Thyroid gland (tissue), 4 donors: Measurements from ENCODE around the gene CDH4. TPM values are rescaled to one million over a fixed set of nuclear protein-coding genes. Genes with fewer than 3 reads are reported as not detected.
"Not testable (repeated sequence)": the region's sequence is repeated elsewhere in the genome, so short reads cannot be mapped to it uniquely, and the experiment has no call there.

Experiments used
- DNase-seq, 2 donors: peaks; one replicate each; pipeline ENCODE4 v3.0.0-alpha.2; 2019
- H3K27ac ChIP-seq, 3 donors: fragments of 200-600 bp; sonication (generic); 1 replicate in 2 of 3; 2 replicates in 1 of 3; pipeline ENCODE4 v1.5.1; 2016 to 2019; ENCODE audit warnings: mild to moderate bottlenecking in 1 of 3, moderate library complexity in 1 of 3
- H3K27me3 ChIP-seq: fragments of 200-600 bp; sonication (generic); one replicate; pipeline ENCODE4 v1.5.1; 2019
- H3K36me3 ChIP-seq, 2 donors: fragments of 200-600 bp; sonication (generic); one replicate each; pipeline ENCODE4 v1.5.1; 2016 to 2019
- H3K4me1 ChIP-seq, 2 donors: fragments of 200-600 bp; sonication (generic); one replicate each; pipeline ENCODE4 v1.5.1; 2017 to 2019
- H3K4me3 ChIP-seq, 3 donors: fragments of 200-600 bp; sonication (generic); replicated peaks in 1 of 3; 1 replicate in 2 of 3; 2 replicates in 1 of 3; pipeline ENCODE4 v1.5.1; 2016; ENCODE audit warnings: mild to moderate bottlenecking in 1 of 3
- H3K9me3 ChIP-seq: fragments of 200-600 bp; sonication (generic); one replicate; pipeline ENCODE4 v1.5.1; 2017
- POLR2A ChIP-seq, 2 donors: fragments of 450-650 bp; IDR thresholded peaks; one replicate each; pipeline ENCODE4 v1.6.1; 2017; ENCODE audit warnings: antibody characterized with exemption in 2 of 2, mild to moderate bottlenecking in 2 of 2, moderate library complexity in 1 of 2
- WGBS, 2 donors: methylation state at CpG; one replicate each; pipeline ENCODE4 v1.1.5; 2017; 5-methylcytosine and 5-hydroxymethylcytosine counted together
- intact Hi-C: fragments of 100-400 bp; cut with DNase I; formaldehyde crosslinking; loops from one replicate; pipeline ENCODE4 v1.15.1; 2023
- total RNA-seq, 4 donors: library from RNA; depleted of rRNA; stranded (reverse); fragments of >200 nt; gene quantifications; one replicate each; pipeline ENCODE4 v1.2.3, GENCODE V29; 2016
- TF ChIP-seq, protein P1 (sequence below), 6 experiments: fragments of 200-600 bp in 3 of 6; fragments of 450-650 bp in 3 of 6; sonication (generic) in 3 of 6; IDR thresholded peaks; one replicate each; pipeline ENCODE4 v1.5.1; 2016 to 2019; ENCODE audit warnings: antibody characterized with exemption in 6 of 6, mild to moderate bottlenecking in 2 of 6, inconsistent platforms in 1 of 6, moderate library complexity in 1 of 6

The CDH4 gene
- total RNA-seq, 4 donors from 2014 or later, result 0.22 to 0.29 (median 0.29) TPM; not detected in 1

- H3K27ac ChIP-seq, result no peak overlapping the region
- H3K9me3 ChIP-seq, result no peaks in the 10 kb centered on the region
- H3K4me3 ChIP-seq, result no peak overlapping the region
- no peaks in the 10 kb centered on the region for H3K36me3 ChIP-seq
- intact Hi-C loops, result no loop called here
- H3K4me1 ChIP-seq, result no peaks in the 10 kb centered on the region
- no peak for TF ChIP-seq POLR2A (IDR thresholded peaks at IDR 0.05)
- TF ChIP-seq, protein P1, sequence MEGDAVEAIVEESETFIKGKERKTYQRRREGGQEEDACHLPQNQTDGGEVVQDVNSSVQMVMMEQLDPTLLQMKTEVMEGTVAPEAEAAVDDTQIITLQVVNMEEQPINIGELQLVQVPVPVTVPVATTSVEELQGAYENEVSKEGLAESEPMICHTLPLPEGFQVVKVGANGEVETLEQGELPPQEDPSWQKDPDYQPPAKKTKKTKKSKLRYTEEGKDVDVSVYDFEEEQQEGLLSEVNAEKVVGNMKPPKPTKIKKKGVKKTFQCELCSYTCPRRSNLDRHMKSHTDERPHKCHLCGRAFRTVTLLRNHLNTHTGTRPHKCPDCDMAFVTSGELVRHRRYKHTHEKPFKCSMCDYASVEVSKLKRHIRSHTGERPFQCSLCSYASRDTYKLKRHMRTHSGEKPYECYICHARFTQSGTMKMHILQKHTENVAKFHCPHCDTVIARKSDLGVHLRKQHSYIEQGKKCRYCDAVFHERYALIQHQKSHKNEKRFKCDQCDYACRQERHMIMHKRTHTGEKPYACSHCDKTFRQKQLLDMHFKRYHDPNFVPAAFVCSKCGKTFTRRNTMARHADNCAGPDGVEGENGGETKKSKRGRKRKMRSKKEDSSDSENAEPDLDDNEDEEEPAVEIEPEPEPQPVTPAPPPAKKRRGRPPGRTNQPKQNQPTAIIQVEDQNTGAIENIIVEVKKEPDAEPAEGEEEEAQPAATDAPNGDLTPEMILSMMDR (IDR thresholded peaks at IDR 0.05), result no peak
- 59 to 62% methylated on average over 13 of the region's 13 CpGs for WGBS, 2 donors
- no peaks in the 10 kb centered on the region for H3K27me3 ChIP-seq
- DNase-seq, result no peak
Measured at GRCh38 chr20:61422636-61423425, 170.8 kb downstream of the CDH4 start.

DNA sequence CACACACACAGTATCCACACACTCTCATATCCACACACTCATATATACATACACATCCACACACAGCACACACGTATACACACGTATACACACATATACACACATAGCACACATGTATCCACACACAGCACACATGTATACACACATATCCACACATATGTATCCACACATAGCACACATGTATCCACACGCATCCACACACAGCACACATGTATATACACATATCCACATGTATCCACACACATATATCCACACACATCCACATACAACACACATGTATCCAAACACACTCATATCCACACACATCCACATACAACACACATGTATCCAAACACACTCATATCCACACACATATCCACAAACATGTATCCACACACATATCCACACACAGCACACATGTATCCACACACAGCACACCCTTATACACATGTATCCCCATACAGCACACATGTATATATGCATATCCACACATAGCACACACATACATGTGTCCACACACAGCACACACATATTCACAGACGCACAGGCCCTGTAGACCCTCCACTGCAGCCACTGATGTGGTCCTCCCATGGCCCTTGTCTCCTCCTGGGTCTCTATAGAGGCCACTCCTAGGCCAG, 172.1 kb downstream of the CDH4 start:
- Histone ChIP-seq H3K36me3 (no peaks in the 10 kb centered on the region), H3K9me3 (no peaks in the 10 kb centered on the region), H3K27ac (no peak overlapping the region), H3K4me1 (no peaks in the 10 kb centered on the region), H3K4me3 (no peak overlapping the region), H3K27me3 (no peaks in the 10 kb centered on the region)
- intact Hi-C loops, result no loop called here
- WGBS, 2 donors, result 92 to 95% methylated on average over 4 of the region's 4 CpGs
- no peak for DNase-seq
- TF ChIP-seq POLR2A (IDR thresholded peaks at IDR 0.05), result no peak
- TF ChIP-seq, protein P1 (IDR thresholded peaks at IDR 0.05), result no peak

- 88 to 90% methylated on average over 23 to 24 of the region's 25 CpGs for WGBS, 2 donors
- no peaks in the 10 kb centered on the region for H3K9me3 ChIP-seq
- H3K27me3 ChIP-seq, result no peaks in the 10 kb centered on the region
- no peak for DNase-seq
- no peak overlapping the region for H3K4me3 ChIP-seq
- no peak overlapping the region for H3K27ac ChIP-seq
- no peaks in the 10 kb centered on the region for H3K36me3 ChIP-seq
- intact Hi-C loops, result no loop called here
- TF ChIP-seq, protein P1 (IDR thresholded peaks at IDR 0.05), result no peak
- TF ChIP-seq POLR2A (IDR thresholded peaks at IDR 0.05), result no peak
- no peaks in the 10 kb centered on the region for H3K4me1 ChIP-seq
Measured at GRCh38 chr20:61424628-61425420, 172.8 kb downstream of the CDH4 start.

GRCh38 chr20:61425541-61425991, 173.5 kb downstream of the CDH4 start:
- H3K9me3 ChIP-seq, H3K36me3 ChIP-seq, H3K27ac ChIP-seq, H3K27me3 ChIP-seq, H3K4me3 ChIP-seq, intact Hi-C loops, DNase-seq, H3K4me1 ChIP-seq: not testable (repeated sequence)
- WGBS, 2 donors, result 89 to 93% methylated on average over 9 to 18 of the region's 18 CpGs

DNA sequence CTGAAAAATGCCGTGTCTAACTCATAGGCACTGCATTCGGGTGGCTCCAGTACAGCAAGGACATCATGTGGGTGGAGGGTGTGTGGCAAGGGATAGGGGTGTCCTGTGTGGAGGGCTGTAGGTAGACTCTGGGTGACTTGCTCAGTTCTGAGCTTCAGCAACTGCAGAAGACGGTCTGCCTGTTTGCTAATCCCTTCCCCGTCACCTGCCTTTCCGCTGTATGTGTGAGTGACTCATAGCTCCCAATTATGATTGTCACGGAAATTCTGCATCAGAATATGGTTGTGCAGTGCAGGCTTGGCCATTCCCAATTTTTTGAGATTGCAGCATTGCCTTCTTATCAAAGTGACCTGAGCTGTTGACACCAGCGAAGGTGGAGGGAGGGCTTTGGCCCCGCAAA, 174.3 kb downstream of the CDH4 start:
- Histone ChIP-seq H3K27me3 (no peaks in the 10 kb centered on the region), H3K4me3 (no peak overlapping the region), H3K4me1 (no peaks in the 10 kb centered on the region), H3K27ac (no peak overlapping the region), H3K36me3 (no peaks in the 10 kb centered on the region), H3K9me3 (no peaks in the 10 kb centered on the region)
- 89 to 91% methylated on average over 8 of the region's 8 CpGs for WGBS, 2 donors
- intact Hi-C loops, result no loop called here
- no peak for TF ChIP-seq POLR2A (IDR thresholded peaks at IDR 0.05)
- TF ChIP-seq, protein P1 (IDR thresholded peaks at IDR 0.05), result no peak
- no peak for DNase-seq
